Right atrium auricular region (tissue), 2 donors: ENCODE data around the gene ZDHHC18. TPM values are rescaled to one million over a fixed set of nuclear protein-coding genes. Genes with fewer than 3 reads are reported as not detected.

ENCODE experiments used
- DNase-seq: peaks from one replicate; pipeline ENCODE4 v3.0.0-alpha.2; 2019; ENCODE audit warnings: low spot score
- H3K27ac ChIP-seq, 2 donors: fragments of 200-600 bp; sonication (generic); 1 replicate in 1 of 2; 2 replicates in 1 of 2; pipeline ENCODE4 v1.5.1; 2016 to 2019
- H3K27me3 ChIP-seq, 2 donors: fragments of 200-600 bp; sonication (generic); one replicate each; pipeline versions ENCODE4 v1.5.1 to v1.6.0; 2017 to 2019
- H3K36me3 ChIP-seq: fragments of 200-600 bp; sonication (generic); one replicate; pipeline ENCODE4 v1.5.1; 2016
- H3K4me1 ChIP-seq, 2 donors: fragments of 200-600 bp; sonication (generic); one replicate each; pipeline versions ENCODE4 v1.5.1 to v1.6.0; 2017 to 2019
- H3K4me3 ChIP-seq, 2 donors: fragments of 200-600 bp; sonication (generic); 1 replicate in 1 of 2; 2 replicates in 1 of 2; pipeline ENCODE4 v1.5.1; 2017 to 2019; ENCODE audit warnings: mild to moderate bottlenecking in 1 of 2, moderate library complexity in 1 of 2
- H3K9me3 ChIP-seq, 2 donors: fragments of 200-600 bp; sonication (generic); one replicate each; pipeline ENCODE4 v1.5.1; 2019
- CTCF ChIP-seq, 2 donors: fragments of 200-600 bp; sonication (generic); IDR thresholded peaks; one replicate each; pipeline ENCODE4 v1.5.1; 2019; ENCODE audit warnings: antibody characterized with exemption in 2 of 2
- total RNA-seq, 2 donors: library from RNA; depleted of rRNA; stranded (reverse); fragments of >200 nt; gene quantifications; one replicate each; pipeline ENCODE4 v1.1.0, GENCODE V29; 2016

Gene ZDHHC18
- total RNA-seq, result 10 to 100 TPM; 19.8 to 22.5 TPM

GRCh38 chr1:26826261-26827105 is at the start of gene ZDHHC18:
TSS of gene ZDHHC18 (plus strand) at chr1:26826688. CDS start at chr1:26826805, 117 bp downstream.
- Histone ChIP-seq H3K4me3 (peak within 1 kb of the TSS; percentile 84 to 86), H3K27ac (peak within 1 kb of the TSS; percentile 85), H3K4me1 (peaks cover 0 to 43% of the 10 kb centered on the region in 2 donors), H3K36me3 (no peaks in the 10 kb centered on the region), H3K9me3 (no peaks in the 10 kb centered on the region), H3K27me3 (no peaks in the 10 kb centered on the region)
- peak; percentile 60 to 61 for TF ChIP-seq CTCF (IDR thresholded peaks at IDR 0.05)
- DNase-seq, result peak; percentile 62

DNA sequence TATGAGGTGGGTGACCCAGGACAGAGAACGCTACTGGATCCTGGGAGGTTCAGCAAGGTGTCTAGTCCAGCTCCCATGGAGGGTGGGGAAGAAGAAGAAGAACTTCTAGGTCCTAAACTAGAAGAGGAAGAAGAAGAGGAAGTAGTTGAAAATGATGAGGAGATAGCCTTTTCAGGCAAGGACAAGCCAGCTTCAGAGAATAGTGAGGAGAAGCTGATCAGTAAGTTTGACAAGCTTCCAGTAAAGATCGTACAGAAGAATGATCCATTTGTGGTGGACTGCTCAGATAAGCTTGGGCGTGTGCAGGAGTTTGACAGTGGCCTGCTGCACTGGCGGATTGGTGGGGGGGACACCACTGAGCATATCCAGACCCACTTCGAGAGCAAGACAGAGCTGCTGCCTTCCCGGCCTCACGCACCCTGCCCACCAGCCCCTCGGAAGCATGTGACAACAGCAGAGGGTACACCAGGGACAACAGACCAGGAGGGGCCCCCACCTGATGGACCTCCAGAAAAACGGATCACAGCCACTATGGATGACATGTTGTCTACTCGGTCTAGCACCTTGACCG is 47.3 kb upstream of the ZDHHC18 start:
- peaks cover 65% of the 10 kb centered on the region for H3K36me3 ChIP-seq
- no peaks in the 10 kb centered on the region for H3K27me3 ChIP-seq
- DNase-seq, result no peak
- no peak overlapping the region for H3K4me3 ChIP-seq
- H3K27ac ChIP-seq, result no peak overlapping the region
- peaks cover 0 to 30% of the 10 kb centered on the region in 2 donors for H3K4me1 ChIP-seq
- no peaks in the 10 kb centered on the region for H3K9me3 ChIP-seq
- no peak for TF ChIP-seq CTCF (IDR thresholded peaks at IDR 0.05)

DNA sequence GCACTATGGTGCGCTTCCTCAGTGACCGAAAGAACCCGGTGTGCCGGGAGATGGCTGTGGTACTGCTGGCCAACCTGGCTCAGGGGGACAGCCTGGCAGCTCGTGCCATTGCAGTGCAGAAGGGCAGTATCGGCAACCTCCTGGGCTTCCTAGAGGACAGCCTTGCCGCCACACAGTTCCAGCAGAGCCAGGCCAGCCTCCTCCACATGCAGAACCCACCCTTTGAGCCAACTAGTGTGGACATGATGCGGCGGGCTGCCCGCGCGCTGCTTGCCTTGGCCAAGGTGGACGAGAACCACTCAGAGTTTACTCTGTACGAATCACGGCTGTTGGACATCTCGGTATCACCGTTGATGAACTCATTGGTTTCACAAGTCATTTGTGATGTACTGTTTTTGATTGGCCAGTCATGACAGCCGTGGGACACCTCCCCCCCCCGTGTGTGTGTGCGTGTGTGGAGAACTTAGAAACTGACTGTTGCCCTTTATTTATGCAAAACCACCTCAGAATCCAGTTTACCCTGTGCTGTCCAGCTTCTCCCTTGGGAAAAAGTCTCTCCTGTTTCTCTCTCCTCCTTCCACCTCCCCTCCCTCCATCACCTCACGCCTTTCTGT is 46.0 kb upstream of the ZDHHC18 start:
- Histone ChIP-seq H3K27me3 (no peaks in the 10 kb centered on the region), H3K27ac (no peak overlapping the region), H3K4me3 (no peak overlapping the region), H3K36me3 (peaks cover 52% of the 10 kb centered on the region), H3K4me1 (peaks cover 0 to 43% of the 10 kb centered on the region in 2 donors), H3K9me3 (no peaks in the 10 kb centered on the region)
- no peak for TF ChIP-seq CTCF (IDR thresholded peaks at IDR 0.05)
- DNase-seq, result no peak

DNA sequence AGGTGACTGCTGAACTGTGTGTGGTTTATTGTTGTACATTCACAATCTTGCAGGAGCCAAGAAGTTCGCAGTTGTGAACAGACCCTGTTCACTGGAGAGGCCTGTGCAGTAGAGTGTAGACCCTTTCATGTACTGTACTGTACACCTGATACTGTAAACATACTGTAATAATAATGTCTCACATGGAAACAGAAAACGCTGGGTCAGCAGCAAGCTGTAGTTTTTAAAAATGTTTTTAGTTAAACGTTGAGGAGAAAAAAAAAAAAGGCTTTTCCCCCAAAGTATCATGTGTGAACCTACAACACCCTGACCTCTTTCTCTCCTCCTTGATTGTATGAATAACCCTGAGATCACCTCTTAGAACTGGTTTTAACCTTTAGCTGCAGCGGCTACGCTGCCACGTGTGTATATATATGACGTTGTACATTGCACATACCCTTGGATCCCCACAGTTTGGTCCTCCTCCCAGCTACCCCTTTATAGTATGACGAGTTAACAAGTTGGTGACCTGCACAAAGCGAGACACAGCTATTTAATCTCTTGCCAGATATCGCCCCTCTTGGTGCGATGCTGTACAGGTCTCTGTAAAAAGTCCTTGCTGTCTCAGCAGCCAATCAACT is 45.2 kb upstream of the ZDHHC18 start:
- H3K9me3 ChIP-seq, result no peaks in the 10 kb centered on the region
- H3K27me3 ChIP-seq, result no peaks in the 10 kb centered on the region
- peaks cover 0 to 51% of the 10 kb centered on the region in 2 donors for H3K4me1 ChIP-seq
- no peak for TF ChIP-seq CTCF (IDR thresholded peaks at IDR 0.05)
- DNase-seq, result no peak
- no peak overlapping the region for H3K27ac ChIP-seq
- H3K4me3 ChIP-seq, result no peak overlapping the region
- H3K36me3 ChIP-seq, result peaks cover 44% of the 10 kb centered on the region

- TF ChIP-seq CTCF (IDR thresholded peaks at IDR 0.05), result no peak
- Histone ChIP-seq H3K27me3 (no peaks in the 10 kb centered on the region), H3K4me3 (no peak overlapping the region), H3K36me3 (peaks cover 31% of the 10 kb centered on the region), H3K4me1 (peaks cover 0 to 63% of the 10 kb centered on the region in 2 donors), H3K27ac (peak overlapping the region in 1 of 2 donors; percentile 54), H3K9me3 (no peaks in the 10 kb centered on the region)
- DNase-seq, result no peak
Measured at GRCh38 chr1:26782521-26783212, 43.8 kb upstream of the ZDHHC18 start.
